Renal cortex interstitium (tissue), 11 donors: ENCODE results near the gene KCNT1. TPM values are rescaled to one million over a fixed set of nuclear protein-coding genes. Genes with fewer than 3 reads are reported as not detected.

Experiments used
- DNase-seq, 11 donors: peaks; one replicate each; pipeline ENCODE4 v3.0.0-alpha.2; 2013; ENCODE audit warnings: low read depth in 9 of 11, low spot score in 4 of 11; ENCODE audit errors: extremely low read depth in 1 of 11
- polyA plus RNA-seq, 3 donors: library from polyadenylated mRNA; unstranded; fragments of 120-200 nt; gene quantifications; one replicate each; pipeline ENCODE4 v1.2.1, GENCODE V29; 2013; ENCODE audit not compliant: insufficient read length in 3 of 3

The KCNT1 gene
- polyA plus RNA-seq, 3 donors: 0.09 to 0.24 (median 0.24) TPM

GRCh38 chr9:135821116-135821515, 119.1 kb downstream of the KCNT1 start:
- DNase-seq: no peak

- no peak for DNase-seq
Measured at GRCh38 chr9:135821733-135822373, 119.9 kb downstream of the KCNT1 start.

GRCh38 chr9:135822374-135822755, 120.4 kb downstream of the KCNT1 start:
- DNase-seq: no peak

- DNase-seq: no peak
Measured at GRCh38 chr9:135823036-135823435, 121.1 kb downstream of the KCNT1 start.

- no peak for DNase-seq
Measured at GRCh38 chr9:135825435-135826187, 123.6 kb downstream of the KCNT1 start.

GRCh38 chr9:135826188-135826545, 124.2 kb downstream of the KCNT1 start:
- no peak for DNase-seq

GRCh38 chr9:135827301-135827700, 125.3 kb downstream of the KCNT1 start:
- DNase-seq: no peak

GRCh38 chr9:135827866-135828580, 126.0 kb downstream of the KCNT1 start:
- no peak for DNase-seq

GRCh38 chr9:135828656-135829055, 126.7 kb downstream of the KCNT1 start:
- no peak for DNase-seq

- DNase-seq: no peak
Measured at GRCh38 chr9:135830496-135830895, 128.5 kb downstream of the KCNT1 start.

- no peak for DNase-seq
Measured at GRCh38 chr9:135833864-135834263, 131.9 kb downstream of the KCNT1 start.

GRCh38 chr9:135835131-135835530, 133.1 kb downstream of the KCNT1 start:
- no peak for DNase-seq

- DNase-seq: no peak
Measured at GRCh38 chr9:135839516-135839915, 137.5 kb downstream of the KCNT1 start.

GRCh38 chr9:135840107-135840506, 138.1 kb downstream of the KCNT1 start:
- DNase-seq: no peak

- DNase-seq: no peak
Measured at GRCh38 chr9:135840539-135840938, 138.6 kb downstream of the KCNT1 start.

Other genes with a start within 250 kb of the KCNT1 start
- gene PPP1R26, start 222.4 kb upstream of the KCNT1 start, polyA plus RNA-seq: 10 to 100 TPM; 29.7 to 37.9 (median 33.4) TPM
- 10 to 100 TPM; 42.4 to 54.1 (median 50.4) TPM for gene MRPS2, start 201.5 kb upstream of the KCNT1 start, polyA plus RNA-seq
- gene LCN1, start 180.7 kb upstream of the KCNT1 start, polyA plus RNA-seq: not detected
- gene OBP2A, start 156.1 kb upstream of the KCNT1 start, polyA plus RNA-seq: under 1 TPM in 1 of 3 donors, not detected in 2; 0.59 TPM
- gene PAEP, start 140.4 kb upstream of the KCNT1 start, polyA plus RNA-seq: under 1 TPM in 1 of 3 donors, not detected in 2; 0.22 TPM
- gene GLT6D1, start 62.6 kb upstream of the KCNT1 start, polyA plus RNA-seq: not detected
- not detected for gene LCN9, start 38.9 kb upstream of the KCNT1 start, polyA plus RNA-seq
- gene SOHLH1, start 2.7 kb upstream of the KCNT1 start, polyA plus RNA-seq: not detected
- 10 to 100 TPM; 23.4 to 26.8 (median 26.5) TPM for gene CAMSAP1, start 205.4 kb downstream of the KCNT1 start, polyA plus RNA-seq